HL-60 (cell line): ENCODE results near the gene RNLS.

ENCODE experiments used
- DNase-seq, 2 experiments: peaks; one replicate each; pipeline ENCODE4 v3.0.0-alpha.2; 2010 to 2020; ENCODE audit warnings: low read depth in 1 of 2, low spot score in 1 of 2
- H3K27ac ChIP-seq: fragments of 250-450 bp; sonication (Bioruptor Pico); replicated peaks from 2 replicates; pipeline ENCODE4 v1.5.1; 2020; ENCODE audit warnings: mild to moderate bottlenecking, moderate library complexity
- H3K27me3 ChIP-seq: fragments of 250-450 bp; sonication (Bioruptor Pico); 2 replicates; pipeline ENCODE4 v1.5.1; 2021; ENCODE audit warnings: mild to moderate bottlenecking, moderate library complexity; ENCODE audit not compliant: insufficient read depth, poor library complexity, severe bottlenecking
- H3K4me3 ChIP-seq: replicated peaks from 2 replicates; pipeline ENCODE4 v1.5.1; 2011; ENCODE audit warnings: mild to moderate bottlenecking, control low read depth, low read length; ENCODE audit not compliant: insufficient read depth
- GABPA ChIP-seq: IDR thresholded peaks from 2 replicates; pipeline ENCODE4 v1.6.1; 2012; ENCODE audit warnings: low read depth
- POLR2AphosphoS5 ChIP-seq: IDR thresholded peaks from 2 replicates; pipeline ENCODE4 v1.6.1; 2012; ENCODE audit warnings: low read depth
- SPI1 ChIP-seq: IDR thresholded peaks from 2 replicates; pipeline ENCODE4 v1.6.1; 2012; ENCODE audit warnings: low read depth, mild to moderate bottlenecking, borderline replicate concordance
- TF ChIP-seq, protein P1 (sequence below): IDR thresholded peaks from one replicate; pipeline ENCODE4 v1.5.1; 2011; ENCODE audit warnings: low read length, control low read depth, inconsistent platforms; ENCODE audit not compliant: insufficient read depth
- TF ChIP-seq, protein P2 (sequence below): IDR thresholded peaks from 2 replicates; pipeline ENCODE4 v1.6.1; 2012; ENCODE audit warnings: low read depth; ENCODE audit not compliant: insufficient replicate concordance

Gene RNLS

DNA sequence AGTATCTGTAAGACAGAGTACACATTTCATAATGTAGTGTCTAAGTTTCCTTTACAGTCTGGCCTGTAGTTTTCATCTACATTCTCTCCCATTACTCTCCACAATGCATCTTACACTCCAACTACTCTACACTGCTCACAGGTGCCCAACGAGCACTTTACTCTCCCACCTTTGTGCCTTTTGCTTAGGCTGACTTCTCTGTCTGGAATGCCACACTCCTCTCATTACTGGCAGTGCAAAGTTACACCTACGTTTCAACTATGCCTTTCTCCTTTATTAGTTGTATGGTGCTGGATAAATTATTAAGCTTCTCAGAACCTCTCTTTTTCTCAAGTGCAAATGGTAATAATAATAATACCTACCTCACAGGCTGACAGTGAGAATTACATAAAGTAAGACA lies 70.5 kb downstream of the RNLS start:
- DNase-seq = no peak
- Histone ChIP-seq H3K27me3 (no peaks in the 10 kb centered on the region), H3K27ac (no peak overlapping the region), H3K4me3 (no peak overlapping the region)
- TF ChIP-seq SPI1 (no peak), POLR2AphosphoS5 (no peak), GABPA (no peak)
- TF ChIP-seq, protein P1, sequence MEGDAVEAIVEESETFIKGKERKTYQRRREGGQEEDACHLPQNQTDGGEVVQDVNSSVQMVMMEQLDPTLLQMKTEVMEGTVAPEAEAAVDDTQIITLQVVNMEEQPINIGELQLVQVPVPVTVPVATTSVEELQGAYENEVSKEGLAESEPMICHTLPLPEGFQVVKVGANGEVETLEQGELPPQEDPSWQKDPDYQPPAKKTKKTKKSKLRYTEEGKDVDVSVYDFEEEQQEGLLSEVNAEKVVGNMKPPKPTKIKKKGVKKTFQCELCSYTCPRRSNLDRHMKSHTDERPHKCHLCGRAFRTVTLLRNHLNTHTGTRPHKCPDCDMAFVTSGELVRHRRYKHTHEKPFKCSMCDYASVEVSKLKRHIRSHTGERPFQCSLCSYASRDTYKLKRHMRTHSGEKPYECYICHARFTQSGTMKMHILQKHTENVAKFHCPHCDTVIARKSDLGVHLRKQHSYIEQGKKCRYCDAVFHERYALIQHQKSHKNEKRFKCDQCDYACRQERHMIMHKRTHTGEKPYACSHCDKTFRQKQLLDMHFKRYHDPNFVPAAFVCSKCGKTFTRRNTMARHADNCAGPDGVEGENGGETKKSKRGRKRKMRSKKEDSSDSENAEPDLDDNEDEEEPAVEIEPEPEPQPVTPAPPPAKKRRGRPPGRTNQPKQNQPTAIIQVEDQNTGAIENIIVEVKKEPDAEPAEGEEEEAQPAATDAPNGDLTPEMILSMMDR = no peak
- TF ChIP-seq, protein P2, sequence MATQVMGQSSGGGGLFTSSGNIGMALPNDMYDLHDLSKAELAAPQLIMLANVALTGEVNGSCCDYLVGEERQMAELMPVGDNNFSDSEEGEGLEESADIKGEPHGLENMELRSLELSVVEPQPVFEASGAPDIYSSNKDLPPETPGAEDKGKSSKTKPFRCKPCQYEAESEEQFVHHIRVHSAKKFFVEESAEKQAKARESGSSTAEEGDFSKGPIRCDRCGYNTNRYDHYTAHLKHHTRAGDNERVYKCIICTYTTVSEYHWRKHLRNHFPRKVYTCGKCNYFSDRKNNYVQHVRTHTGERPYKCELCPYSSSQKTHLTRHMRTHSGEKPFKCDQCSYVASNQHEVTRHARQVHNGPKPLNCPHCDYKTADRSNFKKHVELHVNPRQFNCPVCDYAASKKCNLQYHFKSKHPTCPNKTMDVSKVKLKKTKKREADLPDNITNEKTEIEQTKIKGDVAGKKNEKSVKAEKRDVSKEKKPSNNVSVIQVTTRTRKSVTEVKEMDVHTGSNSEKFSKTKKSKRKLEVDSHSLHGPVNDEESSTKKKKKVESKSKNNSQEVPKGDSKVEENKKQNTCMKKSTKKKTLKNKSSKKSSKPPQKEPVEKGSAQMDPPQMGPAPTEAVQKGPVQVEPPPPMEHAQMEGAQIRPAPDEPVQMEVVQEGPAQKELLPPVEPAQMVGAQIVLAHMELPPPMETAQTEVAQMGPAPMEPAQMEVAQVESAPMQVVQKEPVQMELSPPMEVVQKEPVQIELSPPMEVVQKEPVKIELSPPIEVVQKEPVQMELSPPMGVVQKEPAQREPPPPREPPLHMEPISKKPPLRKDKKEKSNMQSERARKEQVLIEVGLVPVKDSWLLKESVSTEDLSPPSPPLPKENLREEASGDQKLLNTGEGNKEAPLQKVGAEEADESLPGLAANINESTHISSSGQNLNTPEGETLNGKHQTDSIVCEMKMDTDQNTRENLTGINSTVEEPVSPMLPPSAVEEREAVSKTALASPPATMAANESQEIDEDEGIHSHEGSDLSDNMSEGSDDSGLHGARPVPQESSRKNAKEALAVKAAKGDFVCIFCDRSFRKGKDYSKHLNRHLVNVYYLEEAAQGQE = no peak

DNA sequence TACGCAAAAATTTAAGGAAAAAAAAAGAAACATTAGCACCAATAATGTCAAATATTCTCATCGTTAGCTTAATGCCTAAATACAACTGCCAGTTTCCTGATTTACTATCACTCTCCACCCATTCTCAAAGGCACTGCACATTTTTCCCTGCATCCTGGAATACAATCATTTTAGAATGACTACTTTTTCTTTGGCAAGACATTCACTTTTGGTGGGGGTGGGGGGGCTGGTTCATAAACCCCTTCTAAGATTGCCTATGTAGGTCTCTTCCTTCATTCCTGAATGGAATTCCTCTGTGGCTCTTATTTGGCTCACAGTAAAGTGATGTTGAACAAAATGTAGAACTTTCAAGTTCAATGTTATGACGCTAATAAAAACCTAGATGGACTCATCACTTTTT lies 74.3 kb downstream of the RNLS start:
- DNase-seq = no peak
- Histone ChIP-seq H3K27me3 (no peaks in the 10 kb centered on the region), H3K27ac (no peak overlapping the region), H3K4me3 (no peak overlapping the region)
- no peak for TF ChIP-seq POLR2AphosphoS5
- TF ChIP-seq, protein P2 = no peak
- no peak for TF ChIP-seq GABPA

DNA sequence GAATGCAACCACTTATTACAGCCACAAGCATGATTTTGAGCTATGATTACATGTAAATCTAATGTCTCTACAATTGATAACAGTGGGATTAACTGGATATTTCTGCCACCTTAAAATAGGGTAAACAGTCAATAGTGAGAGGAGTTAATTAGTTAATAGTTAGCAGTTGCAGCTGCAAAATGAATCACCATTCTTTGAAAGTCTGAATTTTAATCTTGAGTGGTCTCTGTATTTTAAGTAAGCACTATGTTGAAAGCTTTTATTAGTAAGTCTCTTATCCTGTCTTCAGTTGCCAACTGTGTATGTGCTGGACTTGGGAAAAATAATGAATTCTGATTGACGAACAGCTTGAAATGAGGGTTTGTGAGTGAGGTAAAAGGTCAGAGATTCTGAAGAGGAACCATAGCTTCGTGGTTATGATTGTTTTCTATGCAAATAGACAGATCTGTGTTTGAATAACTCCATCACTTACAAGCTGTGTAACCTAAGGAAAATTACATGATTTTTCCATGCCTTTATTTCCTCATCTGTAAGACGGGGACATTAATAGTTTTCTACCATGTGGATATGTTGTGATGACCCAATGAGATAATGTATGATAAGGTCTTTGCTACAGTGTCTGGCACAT lies 75.2 kb downstream of the RNLS start:
- Histone ChIP-seq H3K27ac (no peak overlapping the region), H3K27me3 (no peaks in the 10 kb centered on the region), H3K4me3 (no peak overlapping the region)
- TF ChIP-seq POLR2AphosphoS5 = no peak
- no peak for TF ChIP-seq SPI1
- TF ChIP-seq, protein P1 = no peak
- TF ChIP-seq GABPA = no peak
- TF ChIP-seq, protein P2 = no peak
- DNase-seq = no peak

DNA sequence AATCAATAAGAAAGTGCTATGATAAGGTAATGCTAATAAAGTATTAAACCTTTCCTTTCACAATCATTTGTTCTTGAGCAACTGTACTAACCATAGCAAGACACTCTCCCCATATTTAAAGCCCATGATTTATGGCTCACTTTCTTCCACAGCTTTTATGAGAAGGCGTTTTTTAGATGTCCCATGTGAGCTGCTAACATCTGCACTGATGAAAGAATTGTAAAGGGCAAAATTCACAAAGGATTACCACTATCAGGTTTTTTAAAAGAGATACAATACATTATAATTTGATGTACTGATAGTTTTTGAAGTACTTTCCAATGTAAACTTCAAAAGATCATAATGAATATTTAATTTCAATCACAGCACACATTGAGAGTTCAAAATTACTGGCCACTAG lies 75.7 kb downstream of the RNLS start:
- no peaks in the 10 kb centered on the region for H3K27me3 ChIP-seq
- TF ChIP-seq POLR2AphosphoS5 (no peak), GABPA (no peak), SPI1 (no peak)
- TF ChIP-seq, protein P1 = no peak
- TF ChIP-seq, protein P2 = no peak
- no peak overlapping the region for H3K4me3 ChIP-seq
- H3K27ac ChIP-seq = no peak overlapping the region
- no peak for DNase-seq
